Stimulated activated CD8-positive, alpha-beta memory T cell treated with anti-CD3 and anti-CD28 coated beads, Interleukin-7, amount 100 ng/mL, for 4 hours (primary cell): ENCODE measurements around the gene NOBOX.
"Not testable (repeated sequence)": the region's sequence is repeated elsewhere in the genome, so short reads cannot be mapped to it uniquely, and the experiment has no call there.

Experiments
- DNase-seq, 2 donors: peaks; one replicate each; pipeline ENCODE4 v3.0.0-alpha.2; 2020; ENCODE audit warnings: low read depth in 2 of 2

NOBOX gene

DNA sequence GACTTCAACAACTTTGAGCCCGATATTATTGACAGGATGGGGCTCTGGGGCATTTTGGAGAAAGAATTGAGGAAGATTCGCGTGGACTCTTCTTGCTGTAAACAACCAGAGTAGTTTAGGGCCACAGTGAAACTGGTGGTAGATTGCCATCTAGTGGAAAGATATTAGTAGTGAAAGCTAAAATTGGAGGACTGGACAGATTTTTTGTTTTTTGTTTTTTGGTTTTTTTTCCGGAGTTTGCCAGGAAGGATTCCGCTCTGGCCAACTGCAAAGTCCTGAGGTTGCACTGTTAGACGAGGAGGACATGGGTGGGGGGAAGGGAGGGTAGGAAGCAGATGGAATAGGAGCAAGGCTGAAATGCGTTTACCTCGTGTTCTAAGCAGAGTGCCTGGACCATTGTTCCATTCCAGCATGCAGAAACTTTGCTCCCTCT, 11.7 kb downstream of the NOBOX start:
- no peak for DNase-seq

DNA sequence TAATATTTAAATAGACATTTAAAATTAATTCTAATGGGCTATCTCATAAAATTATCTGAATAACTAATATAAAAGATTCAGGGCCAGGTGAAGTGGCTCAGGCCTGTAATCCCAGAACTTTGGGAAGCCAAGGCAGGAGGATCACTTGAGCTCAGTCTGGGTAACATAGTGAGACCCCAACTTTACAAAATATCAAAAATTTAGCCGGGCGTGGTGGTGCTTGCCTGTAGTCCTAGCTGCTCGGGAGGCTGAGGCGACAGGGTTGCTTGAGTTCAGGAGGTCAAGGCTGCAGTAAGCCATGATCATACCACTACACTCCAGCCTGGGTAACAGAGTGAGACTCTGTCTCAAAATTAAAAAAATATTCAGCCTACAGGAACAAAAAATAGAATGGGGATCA, 12.5 kb downstream of the NOBOX start:
- no peak for DNase-seq

DNA sequence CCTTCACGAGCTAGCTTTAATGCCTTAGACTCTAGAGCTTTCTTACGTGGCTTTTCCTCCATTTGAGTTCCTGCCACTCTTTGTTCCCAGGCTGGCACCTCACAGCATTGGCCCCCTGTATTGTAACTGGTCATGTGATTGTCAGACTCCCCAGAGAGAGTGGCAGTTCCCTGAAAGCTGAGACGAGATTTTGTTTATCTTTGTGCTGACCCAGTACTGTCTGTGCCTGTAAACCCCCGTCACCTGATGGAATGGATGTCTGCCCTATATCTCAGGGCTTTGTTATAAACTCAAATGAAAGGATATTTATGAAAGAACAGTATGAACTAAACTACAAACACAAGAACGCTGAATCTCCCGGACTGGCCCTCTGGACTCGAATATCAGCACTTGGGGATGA, 13.0 kb downstream of the NOBOX start:
- no peak for DNase-seq

DNA sequence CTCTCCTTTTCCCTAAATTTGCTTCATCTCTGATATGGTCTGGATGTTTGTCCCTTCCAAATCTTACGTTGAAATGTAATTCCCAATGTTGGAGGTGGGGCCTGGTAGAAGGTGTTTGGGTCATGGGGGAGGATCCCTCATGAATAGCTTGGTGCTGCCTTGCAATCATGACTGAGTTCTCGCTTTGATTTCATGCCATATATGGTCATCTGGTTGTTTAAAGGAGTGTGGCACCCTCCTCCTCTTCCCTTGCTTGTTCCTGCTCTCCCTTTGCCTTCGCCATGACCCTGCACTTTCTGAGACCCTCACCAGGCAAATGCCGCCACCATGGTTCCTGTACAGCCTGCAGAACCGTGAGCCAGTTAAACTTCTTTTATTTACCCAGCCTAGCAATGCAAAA, 14.5 kb downstream of the NOBOX start:
- DNase-seq, result no peak

DNA sequence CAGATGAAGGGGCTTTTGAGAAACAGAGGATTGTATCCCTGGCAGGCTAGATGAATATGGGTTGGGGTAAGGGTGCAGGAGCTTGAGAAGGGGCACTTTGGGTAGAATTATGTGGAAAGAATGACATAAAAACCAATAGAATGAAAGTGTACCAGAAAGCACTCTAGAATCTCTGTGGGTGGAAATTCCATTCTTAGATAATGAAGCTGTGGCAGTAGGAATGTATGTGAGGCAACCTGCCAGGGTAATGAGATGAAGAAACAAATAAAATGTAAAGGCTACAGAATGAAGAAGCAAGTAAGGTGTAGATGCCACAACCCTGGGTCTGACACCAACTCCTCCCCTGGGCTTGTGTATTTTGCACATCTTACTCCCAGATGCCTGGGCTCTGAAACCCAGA, 16.8 kb downstream of the NOBOX start:
- DNase-seq, result no peak

DNA sequence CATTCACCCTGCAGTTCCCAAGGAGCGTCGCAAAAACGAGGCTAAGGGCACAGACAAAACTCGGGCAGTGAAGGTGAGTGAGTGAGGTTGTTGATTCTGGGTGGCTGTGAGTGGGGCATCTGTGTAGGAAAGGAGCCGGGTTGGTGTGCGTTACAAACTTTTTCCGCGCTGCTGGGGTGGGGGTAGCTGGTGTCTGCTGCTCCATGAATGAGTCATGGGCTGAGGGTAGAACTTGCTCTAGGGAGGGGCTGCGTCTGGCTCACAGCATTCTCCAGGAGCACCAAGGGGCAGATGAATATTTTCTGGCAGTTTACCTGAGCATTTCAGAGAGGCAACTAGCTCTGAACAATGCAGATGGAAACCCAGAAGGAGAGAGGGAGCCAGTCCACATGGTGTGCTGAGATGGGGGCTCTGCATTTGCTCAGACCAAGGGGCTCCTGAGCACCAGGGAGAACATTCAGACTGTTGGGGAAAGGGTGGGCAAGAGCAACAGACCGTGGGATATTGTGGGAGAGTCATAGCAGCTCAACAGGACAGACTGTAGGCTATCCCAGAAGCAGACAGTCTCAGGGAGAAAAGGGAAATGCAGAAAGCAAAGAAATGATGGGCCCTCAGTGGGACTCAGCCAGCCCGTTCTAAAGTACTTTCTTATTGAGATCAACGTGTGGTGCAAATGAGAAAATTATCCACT, 18.8 kb downstream of the NOBOX start:
- peak; percentile 10 to 22 for DNase-seq

DNA sequence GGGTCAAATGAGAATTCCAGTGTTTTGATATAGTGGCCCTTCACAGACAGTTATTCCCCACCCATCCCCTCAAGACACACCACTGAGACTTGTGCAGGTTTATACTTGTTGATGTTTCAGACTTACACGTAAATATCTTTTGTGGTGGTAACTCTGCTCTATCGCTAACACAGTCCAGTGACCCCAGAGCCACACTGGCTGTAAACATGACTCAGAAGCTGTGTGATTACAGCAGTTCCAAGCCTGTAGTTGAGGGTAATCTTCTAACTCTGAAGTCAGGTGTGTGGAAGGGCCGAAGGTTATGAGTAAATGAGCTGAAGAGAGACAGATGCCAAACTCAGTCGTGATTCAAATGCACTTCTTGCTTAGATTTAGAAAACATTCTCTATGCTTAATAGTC, 19.4 kb downstream of the NOBOX start:
- no peak for DNase-seq

DNA sequence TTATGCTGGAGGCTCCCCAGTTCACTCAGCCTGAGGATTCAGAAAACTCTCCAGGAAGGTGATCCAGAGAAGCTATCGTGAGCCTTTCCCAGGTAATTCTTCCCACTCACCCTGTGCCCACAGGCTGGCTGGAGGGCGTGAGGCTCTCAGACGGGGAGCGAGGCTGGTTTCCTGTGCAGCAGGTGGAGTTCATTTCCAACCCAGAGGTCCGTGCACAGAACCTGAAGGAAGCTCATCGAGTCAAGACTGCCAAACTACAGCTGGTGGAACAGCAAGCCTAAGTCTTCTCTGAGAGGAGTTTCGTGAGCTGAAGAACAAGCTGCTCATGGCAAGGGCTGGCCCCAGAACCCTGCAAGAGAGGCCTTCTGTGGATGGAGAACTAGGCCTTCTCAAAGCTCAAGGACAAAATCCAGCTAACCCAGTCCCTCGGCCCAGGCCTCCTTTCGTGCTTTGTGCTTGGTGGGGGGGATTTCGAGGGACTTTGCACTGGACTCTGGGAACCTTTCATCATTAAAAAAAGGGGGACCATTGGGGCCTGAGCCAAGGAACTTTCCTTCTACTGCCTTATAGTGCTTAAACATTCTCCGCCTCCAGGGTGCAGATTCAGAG, 23.6 kb downstream of the NOBOX start:
- no peak for DNase-seq

DNA sequence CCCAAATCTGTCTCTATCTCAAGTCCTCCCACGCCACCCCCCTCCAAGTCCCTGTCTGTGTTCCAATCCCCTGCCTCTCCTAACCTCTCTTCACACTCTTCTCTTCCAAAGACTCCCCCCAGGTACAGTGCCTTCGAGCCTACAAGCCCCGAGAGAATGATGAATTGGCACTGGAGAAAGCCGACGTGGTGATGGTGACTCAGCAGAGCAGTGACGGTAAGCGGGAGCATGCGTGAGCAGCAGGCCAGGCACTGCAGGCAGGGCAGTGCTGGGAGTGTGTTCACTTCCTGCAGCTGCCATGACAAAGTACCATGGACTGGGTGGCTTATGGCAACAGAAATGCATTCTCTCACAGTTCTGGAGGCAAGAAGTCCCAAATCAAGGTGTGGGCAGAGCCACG, 24.8 kb downstream of the NOBOX start:
- DNase-seq, result no peak

DNA sequence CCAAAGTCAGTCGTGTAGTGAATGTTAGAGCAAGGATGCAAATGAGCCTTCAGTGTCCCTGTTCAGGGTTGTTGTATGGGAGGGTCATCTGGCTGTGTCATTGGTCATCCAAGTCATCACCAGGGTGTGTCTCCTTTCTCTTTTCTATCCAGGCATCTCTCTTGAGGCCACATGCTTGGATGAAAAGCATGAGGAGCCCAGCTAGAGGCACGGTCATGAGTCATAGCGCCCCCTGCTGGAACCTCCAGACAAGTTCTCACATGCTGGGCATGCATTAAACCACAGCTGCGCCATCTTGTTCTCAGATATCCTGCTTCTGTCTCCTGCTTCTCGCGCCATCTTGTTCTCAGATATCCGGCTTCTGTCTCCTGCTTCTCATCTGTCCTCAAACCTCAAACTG, 34.3 kb downstream of the NOBOX start:
- not testable (repeated sequence) for DNase-seq

DNA sequence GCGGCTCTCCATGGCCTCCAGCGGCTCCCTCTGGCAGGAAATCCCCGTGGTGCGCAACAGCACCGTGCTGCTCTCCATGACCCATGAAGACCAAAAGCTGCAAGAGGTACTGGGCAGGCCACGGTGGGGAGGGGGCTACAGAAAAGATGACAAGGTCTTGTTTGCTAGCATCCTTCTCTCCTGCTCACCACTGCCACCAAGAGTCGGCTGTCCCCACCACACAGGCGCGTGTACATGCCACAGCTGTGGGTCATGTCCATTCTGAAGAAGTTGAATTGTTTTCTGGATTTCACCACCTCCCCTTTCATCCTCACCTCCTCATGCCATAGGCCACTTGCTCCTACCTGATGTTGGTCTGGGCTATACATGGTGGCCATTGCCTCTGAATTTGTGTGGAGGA, 36.2 kb downstream of the NOBOX start:
- DNase-seq, result not testable (repeated sequence)

DNA sequence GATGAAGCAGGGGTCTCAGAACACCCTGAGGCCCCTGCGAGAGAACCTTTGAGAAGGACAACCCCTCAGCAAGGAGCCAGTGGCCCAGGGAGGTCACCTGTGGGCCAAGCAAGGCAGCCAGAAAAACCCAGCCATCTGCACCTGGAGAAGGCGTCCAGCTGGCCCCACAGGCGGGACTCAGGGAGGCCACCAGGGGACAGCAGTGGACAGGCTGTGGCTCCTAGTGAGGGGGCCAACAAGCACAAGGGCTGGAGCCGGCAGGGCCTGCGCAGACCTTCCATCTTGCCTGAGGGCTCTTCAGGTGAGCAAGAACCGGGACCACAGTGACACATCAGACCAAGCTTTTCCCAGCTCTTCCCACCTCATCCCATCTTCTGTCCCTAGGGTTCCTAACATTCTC, 38.0 kb downstream of the NOBOX start:
- DNase-seq, result not testable (repeated sequence)

DNA sequence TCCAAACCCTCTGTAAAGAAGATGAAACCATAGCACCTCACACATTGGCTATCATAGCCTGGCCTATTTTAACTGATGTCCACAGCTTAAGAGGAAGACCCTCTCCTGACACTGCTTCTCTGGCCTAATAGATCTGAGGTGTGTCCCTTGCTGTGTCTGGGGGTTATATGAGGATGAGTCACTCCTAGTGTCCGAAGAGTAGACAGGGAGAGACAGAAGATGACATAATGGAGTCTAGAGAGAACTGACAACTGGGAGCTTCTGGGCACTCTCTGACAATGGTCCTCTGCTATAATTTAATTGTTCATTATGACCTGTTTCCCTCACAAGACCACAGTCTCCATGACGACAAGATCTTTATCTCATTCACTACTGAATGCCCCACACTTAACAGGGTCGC, 41.4 kb downstream of the NOBOX start:
- DNase-seq, result not testable (repeated sequence)

DNA sequence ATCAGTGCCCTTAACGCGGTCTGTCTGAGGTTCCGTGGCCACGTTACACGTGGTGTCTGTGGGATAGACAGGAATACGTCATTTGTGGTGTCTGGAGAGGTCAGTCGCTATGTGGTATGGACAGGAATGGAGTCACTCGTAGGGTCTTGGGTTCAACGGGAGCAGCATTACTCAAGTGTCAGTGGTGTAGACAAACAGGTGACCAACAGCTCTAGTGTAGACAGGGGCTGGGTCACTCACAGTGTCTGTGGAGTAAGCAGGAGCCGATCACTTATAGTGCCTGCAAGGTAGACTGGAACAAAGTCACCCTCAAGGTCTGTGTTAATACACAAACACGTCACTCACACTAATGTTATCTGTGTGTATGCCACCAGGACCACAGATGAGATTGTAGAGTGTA, 46.6 kb downstream of the NOBOX start:
- not testable (repeated sequence) for DNase-seq

DNA sequence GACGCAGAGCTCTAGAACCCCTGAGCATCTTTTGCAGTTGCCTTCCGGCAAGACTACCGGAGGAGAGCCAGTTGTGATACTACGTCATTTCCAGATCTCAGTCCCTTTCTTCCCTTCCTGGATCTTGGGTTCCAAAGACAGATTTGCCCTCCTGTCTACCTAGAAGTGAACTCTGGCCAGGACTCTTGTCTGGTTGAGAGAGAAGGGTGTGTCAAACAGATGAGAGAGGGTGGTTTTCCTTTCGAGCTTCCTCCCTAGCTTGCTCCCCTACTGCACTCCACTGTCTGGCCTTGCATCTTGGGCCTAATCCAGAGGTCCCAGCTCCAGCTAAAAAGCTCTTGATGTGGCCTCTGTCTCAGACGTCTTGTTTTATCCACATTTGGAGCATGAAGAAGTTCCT, 47.3 kb downstream of the NOBOX start:
- DNase-seq, result not testable (repeated sequence)

DNA sequence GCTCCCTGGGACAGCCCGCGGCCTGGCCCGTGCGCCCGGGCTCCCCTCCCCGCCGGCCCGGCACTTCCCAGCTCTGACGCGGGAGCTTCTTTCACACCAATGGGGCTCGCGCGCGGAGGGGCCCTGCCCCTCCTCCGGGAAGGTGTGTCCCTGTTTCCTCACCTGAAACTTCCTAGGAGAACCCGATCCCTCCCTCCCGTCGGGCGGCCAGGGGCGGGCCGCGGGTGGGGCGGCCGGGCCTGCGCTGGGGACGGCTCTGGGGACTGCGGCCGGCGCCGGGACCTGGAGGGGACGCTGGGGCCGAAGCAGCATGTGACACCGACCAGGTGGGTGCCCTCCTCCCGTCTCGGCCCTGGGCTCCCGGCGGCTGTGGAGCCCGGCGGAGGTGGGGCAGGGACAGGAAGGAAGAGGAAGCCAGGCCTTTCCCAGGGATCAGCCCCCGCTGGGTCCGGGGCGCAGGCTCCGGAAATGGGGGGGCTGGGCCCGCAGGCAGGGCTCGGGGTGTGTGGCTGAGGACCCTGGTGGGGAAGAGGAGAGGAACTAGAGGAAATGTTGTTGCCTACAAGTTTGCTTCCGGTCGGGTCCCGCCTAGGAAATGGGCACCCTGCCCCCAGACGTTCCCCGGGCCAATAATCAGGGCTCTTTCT, 48.2 kb downstream of the NOBOX start, which contains the start of gene ARHGEF5:
TSS of gene ARHGEF5 (plus strand) at position 227 of the 647 bp plus-strand sequence. CDS start 7,268 bp downstream, outside the sequence.
- not testable (repeated sequence) for DNase-seq

DNA sequence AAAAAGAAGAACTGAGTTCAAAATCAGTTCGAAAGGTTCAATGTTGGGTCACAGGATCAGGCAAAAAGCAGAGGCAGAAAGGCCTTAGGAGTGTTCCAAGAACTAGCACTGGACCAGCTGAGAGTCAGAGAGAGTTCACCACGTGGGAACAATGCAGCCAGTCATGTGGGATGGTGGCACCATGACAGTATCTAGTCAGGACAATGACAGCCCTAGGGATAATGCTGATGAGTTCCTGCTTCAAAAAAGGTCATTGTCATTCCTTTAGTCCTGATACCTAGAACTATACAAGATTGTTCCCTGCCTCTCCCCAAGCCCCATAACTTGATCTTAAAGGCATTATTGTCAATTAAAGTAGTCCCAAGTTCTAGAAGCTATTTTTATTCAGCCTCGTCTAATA, 51.8 kb downstream of the NOBOX start:
- not testable (repeated sequence) for DNase-seq

DNA sequence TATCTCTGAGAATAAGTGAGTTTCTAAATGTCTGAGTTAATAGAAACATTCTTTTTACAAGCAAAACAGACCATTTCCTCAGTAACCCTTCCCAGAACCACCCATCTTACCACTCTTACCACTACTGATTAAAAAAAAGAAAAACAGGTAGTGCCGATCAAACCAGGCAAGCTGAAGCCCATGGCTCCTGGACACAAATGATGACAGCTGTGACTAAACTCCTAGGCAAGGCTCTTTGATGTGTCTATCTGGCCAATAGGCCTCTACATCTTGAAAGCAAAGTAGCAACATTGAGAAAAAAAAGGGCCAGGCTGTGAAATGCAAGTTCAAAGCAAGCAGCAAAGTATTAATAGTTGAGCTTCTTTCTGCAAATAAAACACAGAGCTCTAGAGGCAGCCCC, 54.9 kb downstream of the NOBOX start:
- DNase-seq, result not testable (repeated sequence)
